Stimulated activated CD8-positive, alpha-beta memory T cell treated with anti-CD3 and anti-CD28 coated beads, Interleukin-2, amount 100 ng/mL, for 1 hour (primary cell): ENCODE measurements around the gene SUSD3.
"Not testable (repeated sequence)": the region's sequence is repeated elsewhere in the genome, so short reads cannot be mapped to it uniquely, and the experiment has no call there.

Experiments used
- DNase-seq, 2 donors: peaks; one replicate each; pipeline ENCODE4 v3.0.0-alpha.2; 2020; ENCODE audit warnings: low read depth in 2 of 2

The SUSD3 gene

GRCh38 chr9:93092251-93092991 is 33.9 kb downstream of the SUSD3 start:
- no peak for DNase-seq

GRCh38 chr9:93093127-93093876 is 34.8 kb downstream of the SUSD3 start:
- no peak for DNase-seq

GRCh38 chr9:93093877-93094657 is 35.6 kb downstream of the SUSD3 start:
- DNase-seq: no peak

- DNase-seq: no peak
Measured at GRCh38 chr9:93094658-93095204, 36.2 kb downstream of the SUSD3 start.

- peak; percentile 100 for DNase-seq
Measured at GRCh38 chr9:93095205-93096130, 37.0 kb downstream of the SUSD3 start.

GRCh38 chr9:93096131-93096802 is 37.8 kb downstream of the SUSD3 start, which contains the start of gene CARD19:
Gene CARD19 (plus strand): TSS chr9:93096217. CDS start chr9:93096346, 129 bp downstream.
- no peak for DNase-seq

GRCh38 chr9:93096811-93097382 is 38.4 kb downstream of the SUSD3 start:
- DNase-seq: no peak

- no peak for DNase-seq
Measured at GRCh38 chr9:93097511-93098201, 39.2 kb downstream of the SUSD3 start.

- peak in 1 of 2 donors; percentile 50 for DNase-seq
Measured at GRCh38 chr9:93098236-93098946, 39.9 kb downstream of the SUSD3 start.

- no peak for DNase-seq
Measured at GRCh38 chr9:93099551-93100275, 41.2 kb downstream of the SUSD3 start.

- DNase-seq: no peak
Measured at GRCh38 chr9:93100276-93100636, 41.8 kb downstream of the SUSD3 start.

- not testable (repeated sequence) for DNase-seq
Measured at GRCh38 chr9:93101086-93101485, 42.6 kb downstream of the SUSD3 start.

GRCh38 chr9:93105620-93106019 is 47.1 kb downstream of the SUSD3 start:
- no peak for DNase-seq

- DNase-seq: no peak
Measured at GRCh38 chr9:93107151-93107824, 48.8 kb downstream of the SUSD3 start.

- DNase-seq: no peak
Measured at GRCh38 chr9:93107825-93108161, 49.3 kb downstream of the SUSD3 start.

- DNase-seq: no peak
Measured at GRCh38 chr9:93108291-93109041, 50.0 kb downstream of the SUSD3 start.

GRCh38 chr9:93110311-93110855 is 51.9 kb downstream of the SUSD3 start:
- no peak for DNase-seq
